Stimulated activated CD8-positive, alpha-beta memory T cell treated with anti-CD3 and anti-CD28 coated beads, Interleukin-4, amount 100 ng/mL, for 1 hour (primary cell): Measurements from ENCODE around the gene WHRN.

Experiments
- DNase-seq, 2 donors: peaks; one replicate each; pipeline ENCODE4 v3.0.0-alpha.2; 2020; ENCODE audit warnings: low read depth in 2 of 2, low spot score in 1 of 2

Gene WHRN

DNA sequence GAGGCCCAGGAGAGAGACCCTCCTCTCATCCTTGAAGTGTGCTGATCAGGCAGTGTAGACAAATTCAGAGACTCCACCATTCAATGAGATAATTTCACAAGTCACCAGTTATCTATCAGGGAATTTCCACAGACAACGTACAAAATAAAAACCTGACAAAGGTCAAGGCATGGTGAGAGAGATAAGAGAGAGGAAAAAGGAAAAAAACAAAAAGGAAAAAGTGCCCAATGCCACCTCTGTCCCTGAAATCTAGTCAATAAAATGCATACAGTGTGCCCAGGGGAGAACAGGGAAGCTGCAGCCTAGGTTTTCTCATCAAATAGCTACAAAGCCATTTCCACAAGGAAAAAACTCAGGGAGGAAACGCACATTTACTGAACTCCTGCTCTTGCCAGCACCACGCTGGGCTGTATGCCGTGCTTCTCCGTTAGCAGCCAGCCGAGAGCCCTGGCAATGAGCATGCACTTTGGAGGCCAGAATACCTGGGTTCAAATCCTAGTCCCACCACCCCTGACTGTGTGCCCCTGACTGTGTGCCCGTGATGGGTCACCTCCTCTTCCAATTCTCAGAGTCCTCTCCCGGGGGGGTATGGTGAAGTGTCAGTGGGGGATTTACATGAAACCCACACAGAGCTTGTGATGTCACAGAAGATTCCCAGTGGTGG lies 11.6 kb downstream of the WHRN start:
- DNase-seq, result no peak

DNA sequence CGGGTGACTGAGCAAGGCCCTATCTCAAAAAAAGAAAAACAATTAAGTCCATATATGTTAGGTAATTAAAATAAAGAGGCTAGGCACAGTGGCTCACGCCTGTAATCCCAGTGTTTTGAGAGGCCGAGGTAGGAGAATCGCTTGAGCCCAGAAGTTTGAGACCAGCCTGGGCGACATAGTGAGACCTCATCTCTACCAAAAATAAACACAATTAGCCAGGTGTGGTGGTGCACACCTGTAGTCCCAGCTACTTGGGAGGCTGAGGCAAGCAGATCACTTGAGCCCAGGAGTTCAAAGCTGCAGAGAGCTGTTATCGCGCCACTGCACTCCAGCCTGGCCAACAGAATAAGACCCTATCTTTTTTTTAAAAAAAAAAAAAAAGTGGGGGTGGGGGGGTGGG lies 12.3 kb downstream of the WHRN start:
- no peak for DNase-seq

DNA sequence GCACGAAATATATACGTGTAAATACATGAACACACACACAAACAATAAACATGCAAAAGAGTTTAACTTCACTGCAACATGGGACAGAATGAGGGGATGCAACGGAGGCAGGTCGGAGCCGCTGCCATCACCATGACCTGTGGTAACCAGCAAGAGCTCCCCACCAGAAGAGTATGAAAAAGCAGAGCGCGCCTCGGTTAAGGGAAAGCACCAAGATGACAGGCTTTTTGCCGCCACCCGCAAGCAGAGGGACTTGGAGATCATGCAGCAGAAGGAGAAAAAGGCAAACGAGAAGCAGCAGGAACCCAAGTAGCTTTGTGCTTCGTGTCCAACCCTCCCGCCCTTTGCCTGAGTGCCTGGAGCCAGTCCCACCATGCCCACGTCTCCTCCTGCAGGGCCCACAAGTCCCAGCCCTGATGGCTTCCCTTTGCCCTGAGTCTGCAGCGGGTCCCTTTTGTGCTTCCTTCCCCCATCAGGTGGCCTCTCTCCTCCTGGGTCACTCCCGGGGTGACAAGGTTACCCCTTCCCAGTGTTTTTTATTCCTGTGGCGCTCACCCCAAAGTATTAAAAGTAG lies 13.8 kb downstream of the WHRN start:
- DNase-seq, result no peak

DNA sequence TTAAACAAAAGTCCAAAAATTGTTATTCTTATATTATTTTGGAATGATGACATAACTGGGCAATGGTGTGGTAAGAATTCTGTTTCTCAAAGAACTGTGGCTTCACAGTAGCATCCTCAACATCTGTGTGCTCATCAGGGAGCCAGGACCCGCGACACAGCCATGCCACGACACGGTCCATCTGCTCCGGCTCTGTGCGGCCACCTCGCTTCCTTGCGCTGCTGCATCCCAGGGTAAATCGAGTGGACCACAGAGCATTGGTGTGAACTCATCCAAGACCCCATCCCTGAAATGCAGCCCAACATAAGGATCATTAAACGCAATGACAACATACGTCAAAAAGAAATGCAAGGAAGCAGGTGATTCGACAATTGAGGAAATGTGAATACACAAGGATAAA lies 15.3 kb downstream of the WHRN start:
- no peak for DNase-seq

DNA sequence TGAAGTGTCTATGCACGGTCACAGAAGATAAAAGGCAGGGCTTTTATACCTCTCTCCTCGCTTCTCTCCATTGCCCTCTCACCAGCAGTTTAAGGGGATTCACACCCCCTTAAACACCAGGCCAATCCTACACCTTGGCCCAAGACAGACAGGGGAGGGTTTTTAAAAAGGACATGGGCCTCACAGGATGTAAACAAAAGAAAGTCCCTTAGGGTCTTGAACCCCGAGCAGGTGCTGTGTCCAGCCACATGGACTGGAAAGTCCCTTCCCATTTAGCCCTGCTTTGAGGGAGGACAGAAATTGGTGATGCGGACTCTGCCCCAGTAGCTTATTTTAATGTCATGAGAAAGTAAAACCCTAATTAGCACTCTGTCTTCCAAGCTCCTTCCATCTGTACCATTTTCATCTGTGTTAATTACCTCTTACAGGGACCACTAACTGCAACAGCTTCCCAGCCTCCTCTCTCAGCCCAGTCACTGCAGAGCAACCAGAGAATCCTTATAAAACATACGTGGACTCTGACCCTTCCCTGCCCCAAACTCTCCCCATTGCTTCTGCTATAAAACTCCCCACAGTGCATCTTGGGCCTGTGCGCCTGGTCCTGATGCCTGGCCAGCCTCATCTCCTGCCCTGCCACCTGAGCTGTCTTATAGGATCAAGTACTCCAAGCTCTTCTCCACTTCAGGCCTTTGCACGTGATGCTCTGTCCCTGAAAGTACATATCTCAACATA lies 16.7 kb downstream of the WHRN start:
- DNase-seq, result no peak

DNA sequence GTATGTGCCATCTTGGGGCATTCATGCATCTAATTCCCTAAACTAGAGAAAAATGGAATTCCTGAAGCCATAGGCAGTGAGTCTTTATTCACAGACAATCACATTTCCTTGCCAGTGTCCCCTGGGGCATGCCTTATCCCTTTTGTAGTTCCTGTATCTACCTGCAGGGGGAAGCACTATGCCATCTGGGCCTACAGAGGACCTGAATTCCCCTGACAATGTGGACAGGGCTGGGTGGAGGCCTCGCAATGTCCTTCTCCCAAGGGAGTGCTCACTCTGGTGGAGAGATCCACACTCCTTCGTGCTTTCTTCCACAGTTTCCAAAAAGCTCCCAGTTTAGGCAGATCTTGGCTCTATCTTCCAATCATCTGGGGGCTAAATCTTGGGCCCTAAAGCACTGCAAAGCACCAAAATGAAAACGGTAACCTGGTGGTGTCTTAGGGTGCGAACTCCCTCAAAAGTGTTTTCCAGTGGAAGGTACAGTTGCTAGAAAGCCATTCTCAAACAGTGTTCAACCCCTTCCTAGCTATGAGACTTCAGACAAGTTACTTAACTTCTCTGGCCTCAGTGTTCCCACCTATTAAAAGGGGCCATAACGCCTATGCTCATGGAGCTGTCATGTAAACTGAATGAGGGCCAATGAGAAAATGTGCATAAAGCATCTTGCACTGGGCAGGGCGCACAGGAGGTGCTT lies 17.5 kb downstream of the WHRN start:
- DNase-seq, result no peak

DNA sequence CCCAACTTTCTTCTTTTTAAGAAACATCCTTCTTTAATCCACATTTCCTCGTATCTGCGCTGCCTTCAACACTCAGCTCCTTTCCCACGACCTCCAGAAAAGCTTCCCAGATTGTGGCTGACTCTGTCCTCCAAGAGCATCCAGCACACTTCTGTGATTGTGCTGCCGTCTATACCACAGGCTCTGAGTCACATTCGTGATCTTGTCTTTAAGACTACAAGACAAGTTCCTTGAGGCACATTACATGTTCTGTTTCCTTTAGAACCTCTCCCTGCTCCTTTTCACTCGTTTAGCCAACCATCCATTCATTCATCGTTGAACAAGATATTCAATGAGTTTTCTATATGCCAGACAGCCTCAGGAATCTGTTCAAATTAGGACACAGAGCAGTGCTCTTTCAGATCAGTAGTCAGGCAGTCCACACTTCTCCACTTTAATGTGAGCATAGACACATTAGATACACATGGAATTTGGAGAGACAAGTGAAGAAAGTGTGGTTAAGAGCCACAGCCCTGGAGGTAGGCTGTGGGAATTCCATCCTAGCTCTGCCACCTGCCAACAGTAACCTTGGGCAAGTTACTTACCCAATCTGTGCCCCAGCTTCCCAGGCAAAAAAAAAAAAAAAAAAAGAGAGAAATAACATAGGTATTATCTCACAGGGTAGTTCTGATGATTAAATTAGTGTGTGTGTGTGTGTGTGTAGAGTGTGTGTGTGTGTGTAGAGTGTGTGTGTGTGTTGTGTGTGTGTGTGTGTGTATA lies 18.9 kb downstream of the WHRN start:
- DNase-seq, result no peak

DNA sequence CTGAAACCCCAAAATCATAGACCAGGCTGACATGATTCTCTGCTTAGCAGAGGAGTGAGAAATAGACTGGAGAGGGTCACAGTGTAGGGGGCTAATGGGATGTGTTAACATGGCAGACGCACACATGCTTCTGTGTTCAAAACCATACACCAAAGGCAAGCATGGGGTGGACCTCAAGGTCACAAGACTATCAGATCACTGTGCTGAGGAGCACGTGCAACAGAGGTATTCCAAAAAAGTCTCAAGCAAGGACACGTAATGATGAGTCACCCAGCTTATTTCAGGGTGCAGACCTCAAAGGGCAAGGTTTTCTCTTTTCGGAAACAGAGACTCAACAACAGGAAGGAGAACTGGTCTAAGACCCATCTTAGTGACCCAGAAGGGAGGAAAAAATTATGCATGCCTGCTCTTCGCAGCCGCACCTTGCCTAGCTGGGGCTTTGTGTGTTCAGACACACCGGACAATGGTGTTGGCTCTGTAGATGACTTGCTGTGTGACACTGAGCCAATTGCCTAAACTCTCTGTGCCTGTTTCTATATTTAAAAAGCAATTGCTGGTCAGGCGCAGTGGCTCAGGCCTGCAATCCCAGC lies 20.3 kb downstream of the WHRN start:
- no peak for DNase-seq

DNA sequence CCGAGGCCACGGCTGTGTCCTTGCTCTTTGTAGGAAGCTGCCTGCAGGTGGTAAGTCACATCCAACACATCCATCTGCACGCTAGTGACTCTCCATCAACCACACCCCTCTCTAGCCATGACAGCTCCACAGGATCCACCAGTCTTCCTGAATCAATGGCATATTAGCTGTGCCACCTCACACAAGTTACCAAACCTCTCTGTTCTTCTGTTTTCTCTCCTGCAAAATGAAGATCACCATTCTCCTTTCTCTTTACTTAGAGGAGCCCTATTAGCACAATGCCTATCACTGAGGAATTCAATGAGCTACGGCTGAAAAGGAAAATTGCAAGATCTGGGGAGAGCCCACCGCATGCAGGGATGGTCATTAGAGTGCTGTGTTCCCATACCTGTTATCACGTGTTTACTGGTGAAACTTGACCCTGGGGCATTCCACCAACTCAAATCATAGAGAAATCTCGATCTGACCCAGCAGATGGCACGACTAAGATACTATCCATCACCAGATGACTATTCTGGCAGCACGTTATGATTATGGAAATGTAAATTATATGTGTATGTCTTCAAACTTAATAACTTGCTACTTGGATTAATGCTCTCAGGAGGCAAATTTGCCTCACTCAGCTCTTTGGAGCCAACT lies 20.9 kb downstream of the WHRN start:
- no peak for DNase-seq

DNA sequence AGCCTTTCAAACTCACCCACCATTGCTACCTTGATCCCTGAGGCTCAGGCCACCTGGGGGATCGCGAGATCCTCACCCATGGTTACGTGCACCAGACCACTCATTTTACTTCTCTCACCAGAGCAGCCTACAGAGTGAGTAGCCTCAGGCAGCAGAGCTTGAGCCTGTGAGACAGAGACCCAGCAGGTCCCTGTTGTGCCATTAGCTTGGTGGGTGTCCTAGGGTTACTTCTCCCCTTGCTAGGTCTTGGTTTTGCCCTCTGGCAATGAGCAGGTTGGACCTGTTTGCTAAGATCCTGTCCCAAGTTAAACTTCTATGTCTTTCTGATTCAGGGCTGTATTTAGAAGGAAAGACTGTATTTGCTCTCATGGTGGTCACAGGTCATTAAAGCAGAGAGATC lies 21.8 kb downstream of the WHRN start:
- no peak for DNase-seq

DNA sequence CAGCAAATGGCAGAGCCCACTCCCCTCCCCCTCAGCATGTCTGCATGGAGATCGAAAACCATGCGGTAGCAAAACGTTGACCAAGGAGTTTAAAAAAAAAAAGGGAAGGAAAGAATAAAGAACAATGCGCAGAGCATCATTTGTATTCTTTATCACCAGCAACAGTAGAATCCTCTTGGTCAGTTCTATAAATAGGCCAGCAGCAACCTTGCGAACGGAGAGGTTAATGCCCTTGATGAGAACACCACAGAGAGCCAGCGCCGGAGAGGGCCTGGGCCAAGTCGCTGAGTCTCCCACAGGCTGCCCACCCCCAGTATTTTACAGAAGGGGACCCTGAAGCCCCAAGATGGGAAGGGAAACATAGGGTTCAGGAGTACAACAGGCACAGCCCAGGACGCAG lies 22.7 kb downstream of the WHRN start:
- DNase-seq, result no peak

DNA sequence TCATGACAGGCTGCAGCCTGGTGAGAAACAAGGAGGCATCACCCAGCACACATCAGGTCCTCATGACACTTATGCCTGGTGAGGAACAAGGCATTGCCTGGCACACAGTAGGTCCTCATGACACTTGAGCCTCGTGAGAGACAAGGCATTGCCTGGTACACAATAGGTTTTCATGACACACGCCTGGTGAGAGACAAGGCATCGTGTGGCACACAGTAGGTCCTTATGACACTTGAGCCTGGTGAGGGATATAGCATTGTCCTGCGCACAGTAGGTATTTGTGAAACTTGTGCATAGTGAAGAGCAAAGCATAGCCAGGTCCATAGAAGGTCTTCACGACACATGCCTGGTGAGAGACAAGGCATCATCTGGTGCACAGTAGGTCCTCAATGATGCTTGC lies 23.5 kb downstream of the WHRN start:
- DNase-seq, result no peak

DNA sequence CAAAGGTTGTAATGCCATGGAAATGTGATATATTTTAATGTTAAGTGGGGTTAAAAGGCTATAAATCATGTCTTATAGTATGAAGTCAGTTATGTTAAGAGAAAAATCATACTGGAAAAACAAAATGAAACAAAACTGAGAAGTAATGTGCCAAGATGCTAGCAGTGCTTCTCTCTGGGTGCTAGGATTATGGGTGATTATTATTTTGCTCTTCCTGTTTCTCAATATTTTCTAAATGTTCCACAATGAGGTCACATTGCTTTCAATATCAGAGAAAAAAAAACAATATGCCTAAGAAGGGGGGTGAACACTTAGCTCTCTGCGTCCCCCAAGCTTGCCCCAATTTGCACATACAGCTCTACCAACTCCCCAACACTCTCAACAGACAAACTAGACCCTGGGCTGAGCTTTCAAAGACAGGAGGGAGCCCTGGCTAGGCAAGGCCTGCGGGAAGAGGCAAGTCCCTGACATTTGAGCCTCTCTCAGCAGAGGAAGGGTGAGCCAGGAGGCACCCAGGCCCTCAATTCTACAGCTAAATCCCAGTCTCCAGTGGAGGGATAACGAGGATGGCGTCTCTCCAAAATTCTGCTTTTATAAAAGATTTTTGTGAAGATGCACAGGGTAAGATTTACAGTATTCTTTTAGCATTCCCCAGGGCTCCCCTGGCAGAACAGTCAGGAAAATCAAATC lies 24.4 kb downstream of the WHRN start:
- no peak for DNase-seq

DNA sequence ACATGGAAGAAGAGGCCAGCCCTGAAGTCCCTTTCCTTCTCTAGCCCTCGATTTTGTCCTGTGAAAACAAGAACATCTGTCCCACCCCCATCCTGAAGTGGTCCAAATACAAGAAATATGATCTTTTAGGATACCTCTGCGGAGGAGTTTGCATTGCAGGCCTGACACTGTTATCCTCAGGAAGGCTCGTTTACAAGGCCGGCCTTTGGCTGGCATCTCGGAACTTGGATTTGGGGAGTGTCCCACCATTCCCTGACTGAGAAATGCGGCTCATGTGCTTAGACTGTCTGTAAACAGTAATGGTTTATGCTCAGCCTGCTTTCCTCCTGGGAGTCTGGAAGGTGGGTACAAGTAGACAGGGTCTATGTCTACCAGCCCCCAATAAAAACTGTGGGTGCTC lies 26.4 kb downstream of the WHRN start:
- DNase-seq, result no peak

DNA sequence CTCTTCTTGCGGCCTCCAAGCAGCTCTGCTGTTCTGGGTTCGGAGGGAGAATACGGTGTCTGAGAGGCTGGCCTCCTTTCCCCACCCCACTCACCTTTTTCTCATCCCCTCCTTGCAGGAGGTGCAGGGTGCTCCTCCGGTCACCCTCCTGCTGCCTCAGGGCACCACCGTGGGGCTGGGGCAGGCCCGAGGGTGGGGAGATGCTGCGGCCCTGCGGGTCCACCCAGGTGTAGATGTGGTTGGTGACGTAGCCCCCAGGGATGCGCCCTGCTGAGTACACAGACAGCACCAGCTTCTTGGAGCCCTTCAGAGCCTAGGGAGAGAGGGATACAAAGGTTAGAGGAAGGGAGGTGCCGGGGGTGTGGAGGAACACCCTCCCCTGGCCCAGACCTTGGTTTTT lies 26.8 kb downstream of the WHRN start:
- no peak for DNase-seq

DNA sequence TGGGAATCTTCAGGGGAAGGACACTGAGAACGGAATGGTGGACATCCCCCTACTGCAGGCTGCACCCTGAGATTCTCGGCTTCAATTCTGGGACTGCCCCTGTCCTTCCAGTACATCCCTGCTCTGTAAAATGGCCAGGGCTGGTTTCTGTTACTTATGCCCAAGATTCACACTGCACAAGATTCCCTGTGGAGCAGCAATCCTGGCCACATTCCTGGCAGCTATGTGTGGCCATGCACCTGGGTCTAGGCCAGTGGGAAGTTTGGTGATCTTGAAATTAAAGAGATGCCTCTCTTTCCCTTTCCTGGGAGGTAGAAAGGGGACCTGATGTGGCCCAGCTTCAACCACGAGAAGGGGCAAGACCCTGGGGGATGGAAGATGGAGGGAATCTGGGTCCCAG lies 27.6 kb downstream of the WHRN start:
- DNase-seq, result no peak

DNA sequence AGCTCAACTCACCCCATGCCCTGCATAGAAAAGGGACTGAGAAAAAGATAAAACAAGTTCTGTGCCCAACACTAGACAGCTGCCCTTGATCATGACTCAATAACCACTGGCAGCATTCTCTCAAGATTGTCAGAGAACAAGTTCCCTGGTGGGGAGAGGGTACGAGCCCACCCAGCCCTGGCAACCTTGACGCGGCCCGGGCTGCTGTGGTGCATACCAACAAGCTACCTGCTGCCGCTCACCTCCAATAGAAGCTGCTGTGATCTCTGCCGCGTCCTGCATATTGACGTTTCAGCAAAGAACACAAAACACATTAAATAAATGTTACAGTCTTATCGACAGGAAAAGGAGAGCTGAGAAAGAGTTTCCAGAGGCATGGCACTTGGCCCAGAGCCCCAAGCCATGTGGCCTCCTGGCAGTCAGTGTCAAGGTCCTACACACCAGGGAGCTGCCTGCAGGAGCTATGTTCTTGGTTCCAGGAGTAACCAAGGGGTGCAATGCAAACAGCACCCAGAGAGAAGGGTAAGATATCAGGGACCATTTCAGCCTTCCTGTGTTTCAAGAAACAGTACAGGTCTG lies 28.3 kb downstream of the WHRN start:
- DNase-seq, result no peak

DNA sequence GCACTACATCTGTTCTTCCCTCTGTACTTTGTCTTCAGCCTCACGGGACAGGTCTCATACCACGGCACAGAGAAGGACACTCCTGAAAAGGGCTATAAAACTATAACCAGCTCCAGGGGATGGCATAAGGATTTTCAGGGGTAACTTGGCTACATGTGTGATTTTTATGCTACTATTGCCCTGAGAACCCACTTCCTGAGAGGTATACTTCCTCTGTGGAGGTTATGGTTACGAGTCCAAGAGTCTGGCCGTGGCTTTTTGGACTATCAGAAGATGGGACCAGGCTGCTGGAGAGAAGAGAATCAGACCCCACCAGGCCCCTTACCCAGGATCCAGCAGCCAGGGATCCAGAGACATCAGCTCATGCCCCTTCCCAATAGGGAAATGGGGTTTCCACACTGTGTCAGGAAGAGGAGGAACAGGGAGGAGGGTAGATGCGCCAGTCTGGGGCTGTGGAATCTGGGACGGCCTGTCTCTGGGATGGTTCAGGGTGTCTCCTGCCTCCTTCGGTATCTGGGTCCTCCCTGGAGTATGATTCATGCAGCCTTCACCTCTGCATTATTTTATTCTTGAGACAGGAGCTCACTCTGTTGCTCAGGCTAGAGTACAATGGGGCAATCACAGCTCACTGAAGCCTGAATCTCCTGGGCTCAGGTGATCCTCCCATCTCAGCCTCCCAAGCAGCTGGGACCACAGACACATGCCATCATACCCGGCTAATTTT lies 29.7 kb downstream of the WHRN start:
- DNase-seq, result no peak

DNA sequence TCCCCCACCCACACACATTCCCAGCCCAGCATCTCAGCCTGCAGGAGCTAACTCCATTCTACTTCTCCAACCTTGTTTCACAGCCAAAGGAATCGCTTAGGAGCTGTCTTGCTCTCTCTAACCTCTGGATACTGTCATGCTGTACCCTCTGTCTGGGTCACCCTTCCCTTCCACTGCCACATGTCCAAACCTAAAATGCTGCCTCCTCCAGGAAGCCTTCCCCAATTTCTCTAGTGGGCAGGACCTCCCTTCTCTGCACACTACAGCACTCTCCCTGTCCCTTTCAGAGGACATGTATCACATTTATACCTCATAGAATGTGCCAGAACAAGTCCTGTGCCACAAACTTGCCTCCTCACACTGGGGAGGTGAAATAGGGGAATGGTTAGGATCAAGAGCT lies 30.8 kb downstream of the WHRN start:
- no peak for DNase-seq
